HG02870 (cell line): ENCODE results near the gene ADPRH.
A peak's percentile ranks its signal among the peaks of the same experiment; 100 is the strongest.

Source experiments
- ATAC-seq: cut with Tn5 transposase; IDR thresholded peaks from one replicate; pipeline ENCODE4 v1.9.1; 2021; ENCODE audit warnings: mild to moderate bottlenecking, moderate library complexity; ENCODE audit not compliant: unreplicated experiment

The ADPRH gene

DNA sequence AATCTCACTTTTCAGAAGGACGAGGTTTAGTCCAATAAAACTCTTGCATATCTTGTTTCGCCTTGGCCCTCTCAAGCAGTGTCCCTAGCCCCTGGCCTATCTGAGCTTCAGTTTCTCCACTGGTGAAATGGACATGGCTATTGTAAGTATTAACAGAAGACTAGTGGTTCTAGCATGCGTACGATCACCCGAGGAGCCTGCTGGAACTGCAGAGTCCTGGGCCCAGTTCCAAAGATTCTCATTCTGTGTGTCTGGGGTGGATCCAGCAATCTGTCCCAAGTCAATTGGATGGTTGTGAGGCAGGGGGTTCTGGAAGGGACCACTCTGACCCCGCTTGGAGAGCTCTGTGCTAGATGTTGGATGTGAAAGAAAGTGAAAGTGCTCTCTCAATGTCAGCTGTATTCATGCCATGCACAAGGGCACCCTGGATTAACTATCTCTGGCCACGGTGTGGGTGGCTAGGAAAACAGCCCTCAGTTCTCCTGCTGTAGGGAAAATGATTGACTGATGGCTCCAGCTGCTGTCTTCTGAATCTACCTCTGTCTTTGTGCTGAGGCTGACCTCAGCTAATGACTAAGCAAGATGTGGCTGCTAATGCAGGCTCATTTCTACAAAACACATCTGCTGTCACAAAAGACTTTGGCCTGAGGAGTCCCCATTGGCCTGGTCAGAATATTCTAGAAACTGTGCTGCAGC, 16.5 kb downstream of the ADPRH start:
- ATAC-seq, result no peak

DNA sequence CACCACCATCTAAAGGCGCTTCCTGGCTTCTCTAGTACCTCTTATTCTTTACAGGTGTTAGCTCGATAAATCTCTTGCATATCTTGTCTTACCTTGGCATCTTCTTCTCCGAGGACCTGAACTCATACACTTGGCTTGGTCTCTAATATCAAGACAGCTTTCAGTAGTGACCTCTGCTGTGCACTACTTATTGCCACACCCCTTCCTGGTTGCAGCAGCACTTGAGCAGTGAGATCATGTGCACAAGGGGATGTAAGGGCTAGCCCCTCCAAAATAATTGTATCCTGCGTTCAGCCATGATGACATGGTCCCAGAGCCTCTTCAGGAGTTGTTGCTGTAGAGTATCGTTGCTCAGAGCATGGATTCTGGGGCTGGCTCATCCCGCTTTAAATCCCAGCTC, 17.1 kb downstream of the ADPRH start:
- ATAC-seq, result no peak

DNA sequence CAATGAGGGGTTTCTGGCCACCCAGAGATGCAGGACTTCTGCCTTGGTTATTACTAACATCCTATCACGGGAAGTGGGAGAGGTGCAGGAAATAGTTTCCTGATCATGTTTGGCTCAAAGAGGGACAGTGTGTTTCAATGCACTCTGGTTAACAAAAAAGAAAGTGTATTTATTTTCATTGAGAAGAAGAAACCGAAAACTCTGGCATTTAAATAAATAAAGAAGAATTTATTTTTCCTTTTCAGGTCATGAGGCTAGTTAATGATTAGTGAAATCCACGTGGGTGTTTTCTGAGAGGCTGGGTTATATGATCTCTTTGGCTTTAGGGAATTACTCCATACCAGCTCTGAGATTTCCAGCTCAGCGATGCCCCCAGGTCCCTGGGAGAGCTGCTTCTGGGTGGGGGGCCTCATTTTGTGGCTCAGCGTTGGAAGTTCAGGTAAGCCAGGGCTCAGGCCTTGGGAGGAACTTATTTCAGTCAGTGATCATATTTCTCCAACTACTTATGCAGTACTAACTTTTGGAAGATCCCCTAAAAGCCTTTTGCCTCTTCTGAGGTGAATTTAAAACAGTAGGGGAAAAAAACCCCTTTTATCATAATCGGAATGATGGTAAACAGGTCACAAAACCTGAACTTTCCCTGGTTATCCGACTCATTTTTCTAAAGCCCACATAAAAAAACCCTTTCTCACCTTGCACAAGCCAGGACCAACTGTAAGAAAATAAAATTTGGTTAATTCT, 18.4 kb downstream of the ADPRH start, which contains the start of gene PLA1A:
TSS of gene PLA1A (plus strand) at position 338 of the 741 bp plus-strand sequence. CDS start at position 367, 29 bp downstream.
- ATAC-seq, result no peak

DNA sequence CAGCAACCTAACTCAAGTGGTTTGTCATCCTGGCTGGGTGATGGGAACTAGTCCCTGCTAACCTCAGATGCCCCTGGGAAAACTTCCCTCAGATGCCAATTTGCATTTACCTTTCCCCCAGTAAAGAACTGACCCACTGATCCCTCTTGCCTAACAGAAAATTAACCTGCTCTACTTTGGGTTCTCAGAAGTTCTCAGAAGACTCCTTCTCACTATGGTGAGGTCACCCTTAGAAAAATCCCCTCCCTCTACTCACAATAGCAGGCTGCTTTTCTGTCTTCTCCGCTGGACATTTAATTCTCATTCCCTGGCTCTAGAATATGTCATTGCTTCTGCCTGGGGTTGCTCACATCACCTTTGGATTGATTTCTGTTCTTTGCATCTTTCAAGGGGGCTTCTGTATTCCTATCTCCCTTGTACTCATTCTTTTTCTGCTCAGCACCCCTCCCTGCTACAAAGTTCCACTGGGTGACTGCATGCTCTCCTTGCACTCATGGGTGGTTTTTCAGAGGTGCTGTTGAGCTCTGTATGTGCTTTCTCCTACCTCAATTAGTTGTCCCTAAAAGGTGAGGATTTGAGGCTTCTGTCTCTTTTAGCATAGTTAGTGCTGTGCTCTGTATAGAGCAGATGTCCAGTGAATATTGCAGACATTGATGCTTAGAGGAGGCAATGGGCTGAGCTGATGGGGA, 19.3 kb downstream of the ADPRH start:
- ATAC-seq, result peak; percentile 46

DNA sequence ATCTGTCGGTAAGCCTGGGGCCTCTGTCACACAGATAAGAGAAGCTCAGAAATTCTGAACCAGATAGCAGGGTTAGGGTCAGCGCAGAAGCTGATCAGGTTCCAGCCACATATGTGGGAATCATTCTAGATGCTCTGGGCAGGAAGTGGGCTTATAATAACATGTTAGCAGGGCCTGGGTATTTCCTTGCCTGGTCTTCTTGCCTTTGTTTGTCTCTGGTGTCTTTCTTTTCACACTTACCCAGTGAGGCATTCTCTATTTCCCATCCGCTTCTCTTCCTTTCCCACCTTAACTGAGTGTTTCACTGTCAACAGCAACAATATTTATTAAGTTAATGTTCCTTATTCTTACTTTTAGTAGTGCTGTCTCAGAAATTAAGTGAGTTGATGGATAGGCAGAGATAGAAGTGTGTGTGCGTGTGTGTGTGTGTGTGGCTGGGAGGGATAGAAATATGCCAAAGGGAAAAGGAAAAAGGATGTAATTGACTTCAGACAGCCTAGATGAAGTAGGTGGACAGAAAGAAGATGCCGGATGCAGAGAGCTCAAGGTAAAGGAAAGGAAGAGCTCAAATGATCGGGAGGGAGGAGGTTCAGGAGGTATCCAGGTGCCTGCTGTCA, 20.4 kb downstream of the ADPRH start:
- no peak for ATAC-seq

DNA sequence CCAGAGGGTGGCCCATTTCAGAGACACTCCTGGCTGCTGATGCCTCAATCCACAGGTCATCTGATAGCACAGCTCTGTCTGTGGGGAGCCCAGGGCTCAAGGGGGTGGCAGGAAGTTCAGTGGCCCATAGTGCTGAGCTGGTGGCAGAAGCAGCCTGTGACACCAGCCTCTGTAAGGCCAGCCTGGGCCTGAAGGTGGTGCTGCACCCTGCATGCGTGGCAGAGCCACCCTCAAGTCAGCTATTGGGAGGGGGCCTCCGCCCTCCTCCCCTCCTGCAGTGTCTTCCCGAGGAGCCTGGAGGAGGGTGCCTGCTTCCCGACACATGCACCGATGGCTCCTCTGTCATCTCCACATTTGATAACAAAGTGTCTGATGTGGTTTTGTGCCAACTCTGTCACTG, 21.4 kb downstream of the ADPRH start:
- peak; percentile 44 for ATAC-seq

DNA sequence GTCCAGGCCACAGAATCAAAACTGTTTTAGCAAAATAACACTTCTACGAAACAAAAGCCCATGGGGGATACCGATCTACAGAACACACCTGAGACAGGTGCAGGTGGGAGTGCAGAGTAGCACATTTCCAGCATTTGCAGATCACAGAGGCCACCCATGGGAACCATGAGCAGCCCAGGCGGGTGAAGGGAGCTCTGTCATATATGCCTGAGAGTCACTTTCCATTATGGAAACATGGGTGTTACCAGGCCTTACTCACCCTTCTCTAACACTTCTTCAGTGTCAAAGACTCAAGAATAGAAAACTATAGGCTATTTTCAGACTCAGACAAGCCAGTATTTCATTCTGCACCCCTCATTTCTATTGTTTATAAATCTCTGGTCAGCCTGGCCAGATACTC, 21.9 kb downstream of the ADPRH start:
- ATAC-seq, result no peak

DNA sequence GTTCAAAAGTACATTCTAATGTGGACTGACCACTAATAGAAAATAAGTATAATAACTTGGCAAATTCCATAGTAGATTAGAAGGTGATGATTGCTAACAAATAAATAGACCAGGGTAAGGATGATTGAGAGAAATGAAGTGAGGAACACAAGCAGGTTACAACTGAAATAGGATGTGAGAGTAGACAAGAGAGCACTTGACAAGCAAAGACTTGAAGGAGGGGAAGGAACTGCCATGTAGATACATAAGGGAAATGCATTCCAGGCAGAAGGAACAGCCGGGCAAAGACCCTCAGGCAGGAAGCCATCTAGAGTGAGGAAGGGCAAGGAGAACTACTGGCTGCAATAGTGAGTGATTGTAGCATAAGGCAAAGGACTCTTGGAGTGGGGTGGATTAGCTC, 23.4 kb downstream of the ADPRH start:
- no peak for ATAC-seq

DNA sequence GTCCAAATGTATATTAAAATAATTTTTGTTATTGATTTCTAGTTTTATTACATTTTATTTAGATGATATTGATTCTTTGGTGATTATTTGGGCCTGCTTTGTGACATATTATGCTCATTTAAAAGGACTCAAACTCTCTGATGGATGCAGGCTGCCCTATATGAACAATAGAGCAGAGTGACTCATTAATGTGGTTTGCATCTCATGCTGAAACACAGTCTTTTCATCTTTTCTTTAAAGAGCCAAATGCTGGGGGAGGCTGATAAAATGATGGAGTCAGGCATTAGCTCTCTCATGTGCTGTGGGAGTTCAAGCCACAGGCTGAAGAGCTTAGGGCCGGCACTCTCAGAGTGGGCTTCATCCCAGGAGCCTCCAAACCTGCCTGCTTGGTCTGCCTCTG, 25.6 kb downstream of the ADPRH start:
- ATAC-seq, result no peak

DNA sequence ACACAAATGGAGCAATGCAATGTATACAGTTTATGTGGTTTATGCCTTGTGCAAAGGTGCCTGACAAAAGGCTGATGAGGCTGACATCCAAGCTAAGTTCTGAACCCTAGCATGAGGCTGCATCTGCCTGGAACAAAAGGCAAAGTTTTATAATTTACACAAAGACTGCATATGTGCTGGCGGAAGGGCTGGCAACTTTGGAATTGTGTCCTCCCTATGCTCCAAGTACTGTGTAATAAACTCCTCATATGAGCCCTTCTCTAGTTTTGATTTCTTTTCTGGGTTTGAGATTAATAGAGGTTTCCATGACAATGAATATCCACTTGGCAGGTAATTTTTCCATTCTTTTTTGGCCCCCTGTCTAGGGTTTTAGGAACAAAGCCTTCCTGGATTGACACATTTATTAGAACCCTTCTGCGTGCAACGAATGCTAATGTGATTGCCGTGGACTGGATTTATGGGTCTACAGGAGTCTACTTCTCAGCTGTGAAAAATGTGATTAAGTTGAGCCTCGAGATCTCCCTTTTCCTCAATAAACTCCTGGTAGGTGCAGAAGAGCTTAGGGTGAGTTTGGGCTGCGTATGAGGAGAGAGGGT, 29.2 kb downstream of the ADPRH start:
- no peak for ATAC-seq

DNA sequence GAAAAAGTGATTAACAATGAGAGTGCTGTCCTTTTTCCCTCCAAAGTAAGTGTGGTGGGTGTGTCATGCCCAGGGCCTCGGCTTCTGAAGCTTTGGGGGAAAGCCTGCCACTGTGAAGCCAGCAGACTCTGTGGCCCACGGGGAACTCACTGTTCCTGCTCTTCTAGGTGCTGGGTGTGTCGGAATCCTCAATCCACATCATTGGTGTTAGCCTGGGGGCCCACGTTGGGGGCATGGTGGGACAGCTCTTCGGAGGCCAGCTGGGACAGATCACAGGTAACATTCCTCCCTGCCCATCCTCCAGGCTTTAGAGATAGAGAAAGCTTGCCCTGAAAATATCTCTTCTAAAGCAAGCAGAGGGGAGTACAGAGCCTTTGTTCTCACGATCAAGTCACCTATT, 30.0 kb downstream of the ADPRH start:
- ATAC-seq, result no peak

DNA sequence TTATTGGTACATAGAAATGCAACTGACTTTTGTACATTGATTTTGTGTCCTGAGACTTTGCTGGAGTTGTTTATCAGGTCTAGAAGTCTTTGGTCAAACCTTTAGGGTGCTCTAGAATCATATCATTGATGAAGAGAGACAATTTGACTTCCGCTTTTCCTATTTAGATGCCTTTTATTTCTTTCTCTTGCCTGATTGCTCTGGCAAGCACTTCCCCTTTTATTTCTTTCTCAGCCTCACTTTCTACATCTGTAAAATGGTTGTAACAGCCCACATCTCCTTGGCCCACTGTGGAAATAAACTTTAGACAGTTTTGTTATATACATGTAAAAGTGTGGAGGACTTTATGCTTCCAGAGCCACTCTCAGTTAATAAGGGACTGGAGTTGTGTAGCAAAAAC, 32.4 kb downstream of the ADPRH start:
- ATAC-seq, result no peak

DNA sequence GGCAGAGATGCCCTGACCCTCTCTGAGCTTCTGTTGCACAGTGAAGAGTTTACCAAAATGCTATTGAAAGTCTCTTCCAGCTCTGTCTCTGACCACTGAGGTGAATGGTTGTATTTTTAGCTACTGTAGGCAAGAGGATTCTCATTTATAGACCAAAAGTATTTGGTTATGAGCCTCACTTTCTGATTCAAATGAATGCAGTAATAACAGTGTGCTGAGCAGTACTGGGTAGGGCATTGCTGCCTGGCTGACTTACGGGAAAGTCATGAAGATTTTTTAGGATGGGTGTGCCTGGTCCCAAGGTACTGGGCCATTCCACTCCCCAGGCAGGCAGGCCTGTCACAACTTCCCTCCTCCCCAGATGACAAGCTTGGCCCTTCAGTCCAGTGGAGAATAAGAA, 33.9 kb downstream of the ADPRH start:
- ATAC-seq, result peak; percentile 51

DNA sequence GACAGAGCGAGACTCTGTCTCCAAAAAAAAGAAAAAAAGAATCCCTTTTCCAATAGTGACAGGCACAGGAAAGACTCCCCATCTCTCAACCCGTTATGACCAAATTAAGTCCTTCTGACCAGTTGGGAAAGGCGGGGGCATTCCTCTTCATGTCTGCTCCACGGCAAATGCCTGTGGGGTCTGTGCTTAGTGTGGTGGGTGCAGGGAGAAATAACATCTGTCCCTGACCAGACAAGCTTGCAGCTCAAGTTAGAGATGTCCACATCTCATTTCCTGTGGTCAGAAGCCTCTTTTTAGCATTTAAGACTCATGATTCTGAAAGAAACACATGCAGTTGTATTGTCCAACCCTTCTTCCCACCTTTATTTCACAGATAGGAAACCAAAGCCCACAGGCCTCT, 34.6 kb downstream of the ADPRH start:
- ATAC-seq, result no peak

DNA sequence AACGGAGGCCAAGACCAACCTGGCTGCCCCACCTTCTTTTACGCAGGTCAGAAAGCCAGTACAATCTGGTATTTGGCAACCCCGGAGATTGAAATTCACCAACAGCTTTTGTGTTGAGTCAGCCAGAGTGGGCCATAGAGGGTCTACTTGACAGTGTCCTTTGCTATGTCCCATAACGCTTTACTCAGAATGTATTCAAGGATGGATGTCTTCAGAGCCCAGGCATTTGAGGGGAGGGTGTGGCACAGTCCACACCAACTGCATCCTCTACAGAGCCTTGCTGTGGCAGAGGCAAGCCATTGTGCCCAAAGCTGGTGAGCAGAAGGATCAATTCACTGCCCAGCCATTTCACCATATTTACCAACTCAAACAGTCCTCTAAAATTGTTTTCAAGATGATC, 36.8 kb downstream of the ADPRH start:
- ATAC-seq, result no peak

DNA sequence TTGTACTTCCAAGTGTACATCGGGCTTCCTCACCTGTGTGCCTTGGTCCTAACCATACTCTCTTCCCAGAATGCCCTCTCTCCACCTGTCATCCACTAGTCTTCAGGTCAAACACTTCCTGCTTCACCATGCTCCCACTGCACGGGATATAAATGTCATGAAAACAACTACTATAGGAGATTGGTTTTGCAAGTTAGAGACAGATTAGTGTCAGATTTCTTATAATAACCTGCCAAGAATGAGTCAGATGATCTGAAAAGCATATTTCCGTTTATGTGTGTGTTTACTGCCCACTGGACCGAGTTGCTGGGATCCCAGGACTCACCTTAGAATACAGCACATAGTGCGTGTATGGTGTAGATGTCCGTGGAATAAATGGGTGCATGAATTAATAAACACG, 39.8 kb downstream of the ADPRH start:
- no peak for ATAC-seq

DNA sequence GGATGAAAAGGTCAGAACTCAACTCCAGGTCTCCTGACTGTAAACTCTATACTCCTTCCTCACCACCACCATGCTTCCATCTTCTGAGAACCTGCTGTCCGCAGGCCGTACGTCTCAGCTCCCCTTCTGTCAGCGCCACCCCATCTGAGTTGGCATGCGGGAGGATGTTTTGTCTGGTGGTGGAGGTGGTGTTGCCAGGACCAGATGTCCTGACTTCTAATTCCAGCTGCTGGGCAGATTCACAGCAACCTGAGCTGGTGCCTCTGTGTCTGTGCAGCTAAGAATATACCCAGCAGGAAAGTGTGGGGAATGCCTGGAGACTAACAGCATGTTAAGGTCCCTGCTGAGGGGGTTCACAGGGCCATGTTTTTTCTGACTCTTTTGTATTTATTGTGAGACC, 41.6 kb downstream of the ADPRH start:
- ATAC-seq, result no peak

DNA sequence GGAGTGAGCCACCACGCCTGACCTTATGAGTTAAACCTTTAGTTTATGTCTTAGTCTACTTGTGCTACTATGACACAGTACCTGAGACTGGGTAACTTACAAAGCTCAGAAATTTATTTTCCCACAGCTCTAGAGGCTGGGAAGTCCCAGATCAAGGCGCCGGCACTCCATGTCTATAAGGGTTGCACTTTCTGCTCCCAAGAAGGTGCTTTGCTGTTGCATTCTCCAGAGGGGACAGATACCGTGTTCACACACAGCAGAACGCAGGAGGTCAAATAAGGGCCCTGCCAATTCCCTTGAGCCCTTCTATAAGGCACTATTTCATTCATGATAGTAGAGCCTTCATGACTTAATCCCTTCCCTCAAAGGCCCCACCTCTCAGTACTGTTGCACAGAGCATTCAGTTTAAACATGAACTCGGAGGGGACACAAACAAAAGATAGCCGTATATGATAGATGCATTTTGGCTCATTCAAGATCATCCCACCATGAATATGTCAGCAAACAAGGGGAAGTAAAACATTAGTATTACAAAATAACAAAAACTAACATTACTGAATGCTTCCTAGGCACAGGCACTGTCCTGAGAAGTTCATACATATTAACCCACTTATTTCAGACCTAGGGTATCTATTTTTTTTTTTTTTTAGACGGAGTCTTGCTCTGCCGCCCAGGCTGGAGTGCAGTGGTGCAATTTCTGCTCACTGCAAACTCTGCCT, 44.9 kb downstream of the ADPRH start:
- no peak for ATAC-seq

DNA sequence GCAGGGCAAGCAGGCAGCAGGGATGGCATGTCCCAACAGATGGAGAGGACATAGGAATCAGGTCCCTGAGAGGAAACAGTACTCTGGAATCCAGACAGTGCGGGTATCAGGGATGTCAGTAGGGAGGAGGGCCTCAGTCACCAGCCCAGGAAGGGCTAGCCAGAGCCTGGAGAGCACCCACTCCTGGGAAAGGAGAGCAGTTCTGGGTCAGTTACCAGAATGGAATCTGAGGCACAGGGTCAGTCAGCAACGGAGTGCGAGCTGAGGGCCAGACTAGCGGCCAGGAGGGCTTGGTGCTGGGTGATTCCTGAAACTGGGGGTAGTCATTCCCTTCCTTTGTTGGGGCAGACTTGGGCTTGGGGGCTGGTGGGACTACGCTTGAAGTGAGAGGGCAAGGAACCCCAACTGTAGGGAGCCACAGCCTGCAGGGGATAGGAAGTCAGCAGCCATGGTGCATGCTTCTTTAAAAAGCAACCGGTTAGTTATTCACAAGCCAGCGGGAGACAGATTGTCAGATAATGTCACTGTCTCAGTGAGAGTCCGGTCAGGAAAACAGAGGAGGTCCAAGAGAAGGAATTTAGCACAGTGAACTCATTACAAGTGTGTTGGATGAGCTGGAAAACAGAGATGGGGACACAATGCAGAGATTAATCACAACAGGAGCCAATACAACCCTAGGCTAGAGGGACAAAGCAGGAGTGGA, 46.3 kb downstream of the ADPRH start:
- no peak for ATAC-seq

DNA sequence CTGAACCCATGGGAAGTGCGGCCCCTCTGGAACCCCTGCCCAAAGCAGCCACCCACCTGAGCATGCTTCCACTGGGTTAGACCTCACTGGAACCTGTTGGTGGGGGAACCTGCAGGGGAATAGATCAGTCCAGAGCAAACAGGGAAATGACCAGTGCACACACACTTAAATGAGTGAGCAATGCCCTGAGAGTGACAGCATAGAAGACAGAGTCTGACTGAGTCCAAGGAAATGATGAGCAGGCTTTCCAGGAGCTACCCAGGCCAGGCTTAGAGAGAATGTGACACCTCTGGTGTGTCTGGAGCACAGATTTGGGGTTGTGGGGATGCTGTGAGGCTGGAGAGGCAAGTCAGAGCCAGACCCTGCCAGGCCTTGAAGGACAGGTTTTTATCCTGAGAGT, 46.9 kb downstream of the ADPRH start:
- ATAC-seq, result no peak
